Right ventricle myocardium superior (tissue), 1 donor: Measurements from ENCODE around the gene CMTR1. TPM values are rescaled to one million over a fixed set of nuclear protein-coding genes. Genes with fewer than 3 reads are reported as not detected.
"Not testable (repeated sequence)": the region's sequence is repeated elsewhere in the genome, so short reads cannot be mapped to it uniquely, and the experiment has no call there.

Experiments used
- ATAC-seq: fragments of 200-7000 bp; cut with Tn5 transposase; one replicate; pipeline ENCODE4 v1.9.1; 2020; ENCODE audit warnings: mild to moderate bottlenecking; ENCODE audit not compliant: poor library complexity
- DNase-seq: peaks from one replicate; pipeline ENCODE4 v3.0.0-alpha.2; 2020
- intact Hi-C: fragments of 100-400 bp; cut with DNase I; formaldehyde crosslinking; loops from one replicate; pipeline ENCODE4 v1.11.2; 2022
- long read RNA-seq: library from polyadenylated mRNA; unstranded; transcript quantifications from one replicate; pipeline ENCODE4 v2.0.0, GENCODE V29; 2021
- total RNA-seq: library from RNA; stranded (reverse); fragmentation: NEBNext Ultra II Directional; extraction: Animal tissue kit (Norgen Biotek cat#: 25700); gene quantifications from one replicate; pipeline ENCODE4 v1.2.1, GENCODE V29; 2021
- donor health status: DM: no; HTN: yes; CAD: no; lungs with severe emphysema.

The CMTR1 gene, protein sequence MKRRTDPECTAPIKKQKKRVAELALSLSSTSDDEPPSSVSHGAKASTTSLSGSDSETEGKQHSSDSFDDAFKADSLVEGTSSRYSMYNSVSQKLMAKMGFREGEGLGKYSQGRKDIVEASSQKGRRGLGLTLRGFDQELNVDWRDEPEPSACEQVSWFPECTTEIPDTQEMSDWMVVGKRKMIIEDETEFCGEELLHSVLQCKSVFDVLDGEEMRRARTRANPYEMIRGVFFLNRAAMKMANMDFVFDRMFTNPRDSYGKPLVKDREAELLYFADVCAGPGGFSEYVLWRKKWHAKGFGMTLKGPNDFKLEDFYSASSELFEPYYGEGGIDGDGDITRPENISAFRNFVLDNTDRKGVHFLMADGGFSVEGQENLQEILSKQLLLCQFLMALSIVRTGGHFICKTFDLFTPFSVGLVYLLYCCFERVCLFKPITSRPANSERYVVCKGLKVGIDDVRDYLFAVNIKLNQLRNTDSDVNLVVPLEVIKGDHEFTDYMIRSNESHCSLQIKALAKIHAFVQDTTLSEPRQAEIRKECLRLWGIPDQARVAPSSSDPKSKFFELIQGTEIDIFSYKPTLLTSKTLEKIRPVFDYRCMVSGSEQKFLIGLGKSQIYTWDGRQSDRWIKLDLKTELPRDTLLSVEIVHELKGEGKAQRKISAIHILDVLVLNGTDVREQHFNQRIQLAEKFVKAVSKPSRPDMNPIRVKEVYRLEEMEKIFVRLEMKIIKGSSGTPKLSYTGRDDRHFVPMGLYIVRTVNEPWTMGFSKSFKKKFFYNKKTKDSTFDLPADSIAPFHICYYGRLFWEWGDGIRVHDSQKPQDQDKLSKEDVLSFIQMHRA
- total RNA-seq: 29.0 TPM
- long read RNA-seq, full-length matches to known transcripts: 27 of 56 reads
- long read RNA-seq, partial matches to known transcripts: 18 of 56 reads
- long read RNA-seq, other reads (novel, unspliced or antisense): 11 of 56 reads

DNA sequence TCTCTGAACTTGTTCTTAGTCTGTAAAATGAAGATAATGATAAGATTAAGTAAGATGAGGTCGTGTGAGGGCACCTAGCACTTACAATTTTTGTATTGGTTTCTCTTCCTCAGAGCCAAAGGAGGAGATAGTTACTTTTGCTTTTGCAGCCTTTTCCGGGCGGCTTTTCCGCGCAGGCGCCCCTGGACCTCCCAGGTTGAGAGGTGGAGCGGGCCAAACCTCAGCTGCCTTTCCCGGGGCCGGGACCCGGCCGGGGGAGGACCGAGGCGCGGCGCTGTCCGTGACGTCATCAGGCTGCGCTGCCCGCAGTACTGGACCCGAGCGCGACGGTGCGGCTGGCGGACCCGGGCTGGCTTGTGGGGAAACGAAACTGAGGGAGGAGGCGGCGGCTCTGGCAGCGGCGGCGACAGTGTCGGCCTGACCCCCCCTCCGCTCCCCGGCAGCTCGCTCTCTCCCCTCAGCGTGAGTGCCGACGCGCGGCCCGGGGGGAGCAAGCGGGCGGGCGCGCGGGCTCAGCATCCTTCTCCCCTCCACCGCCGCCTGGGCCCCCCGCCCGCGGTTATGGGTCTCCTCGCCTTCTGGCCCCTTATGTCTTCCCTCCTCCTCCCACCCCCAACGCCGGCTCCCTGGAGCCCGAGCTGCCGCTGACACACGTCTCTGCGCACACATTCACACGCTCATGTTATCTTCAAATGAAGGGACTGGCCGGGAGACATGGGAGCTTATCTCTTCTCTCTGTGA lies at the start of gene CMTR1:
Gene CMTR1, plus strand, starts transcription at position 306 of the 741 bp plus-strand sequence. CDS start 2,409 bp downstream, outside the sequence.
- peak; percentile 97 for DNase-seq
- ATAC-seq: peak; percentile 100
- intact Hi-C loops: no loop called here

DNA sequence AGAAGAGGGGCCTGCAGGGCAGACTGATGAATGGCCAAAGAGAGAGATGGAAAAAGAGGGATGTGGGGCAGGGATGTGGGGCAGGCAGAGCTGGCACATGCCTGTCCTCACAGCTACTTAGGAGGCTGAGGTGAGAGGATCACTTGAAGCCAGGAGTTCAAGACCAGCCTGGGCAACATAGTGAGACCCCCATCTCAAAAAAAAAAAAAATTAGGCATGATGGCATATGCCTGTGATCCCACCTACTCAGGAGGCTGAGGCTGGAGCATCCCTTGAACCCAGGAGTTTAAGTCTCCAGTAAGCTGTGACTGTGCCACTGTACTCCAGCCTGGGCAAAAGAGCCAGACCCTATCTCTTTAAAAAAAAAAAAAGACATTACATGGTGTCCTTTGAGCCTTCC lies 44.4 kb upstream of the CMTR1 start:
- intact Hi-C loops: loop anchor here (10.0 kb wide), 1 partner anchor 306 kb away; the partner anchor contains the start of gene MDGA1
- ATAC-seq (no peak), DNase-seq (no peak)

DNA sequence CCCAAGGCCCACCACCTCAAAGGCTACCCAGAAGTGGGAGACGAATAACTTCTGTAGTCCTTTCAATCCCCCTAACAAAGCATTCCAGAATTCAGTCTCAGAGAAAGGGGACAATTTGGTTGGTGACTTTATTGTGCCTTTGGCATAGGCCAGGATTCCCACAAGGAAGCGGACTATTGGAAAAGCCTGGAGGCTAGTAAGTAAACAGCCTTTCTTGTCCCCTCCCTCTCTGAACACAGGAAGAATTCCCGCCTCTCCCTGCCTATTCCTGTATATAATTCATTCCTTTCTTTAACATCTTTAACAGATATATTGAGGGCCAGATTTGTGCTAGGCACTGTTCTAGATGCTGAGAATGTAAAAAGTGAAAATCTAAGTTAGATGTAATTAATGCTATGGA lies 43.2 kb upstream of the CMTR1 start:
- ATAC-seq (no peak), DNase-seq (no peak)
- intact Hi-C loops: loop anchor here (10.0 kb wide), 1 partner anchor 305 kb away; the partner anchor contains the start of gene MDGA1

DNA sequence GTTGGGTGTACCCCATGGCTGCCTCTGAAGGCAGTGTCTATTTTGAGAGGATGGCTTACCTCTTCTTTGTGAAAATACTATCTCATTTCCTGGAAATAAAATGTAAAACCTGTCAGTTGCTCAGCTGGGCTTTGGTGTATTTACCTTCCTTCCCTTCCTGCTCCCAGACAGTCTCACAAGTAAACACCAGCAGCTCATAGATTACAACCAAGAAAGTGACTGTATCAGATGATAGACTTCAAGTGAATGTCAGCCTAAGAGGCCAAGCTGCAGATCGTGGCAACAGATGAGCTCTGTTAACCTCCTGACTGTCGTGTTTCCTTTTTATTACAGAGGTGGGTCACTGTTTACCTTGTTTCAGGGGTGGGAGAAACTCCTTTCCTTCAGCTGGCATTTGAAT lies 41.9 kb upstream of the CMTR1 start:
- no peak for DNase-seq
- ATAC-seq: no peak
- intact Hi-C loops: no loop called here

DNA sequence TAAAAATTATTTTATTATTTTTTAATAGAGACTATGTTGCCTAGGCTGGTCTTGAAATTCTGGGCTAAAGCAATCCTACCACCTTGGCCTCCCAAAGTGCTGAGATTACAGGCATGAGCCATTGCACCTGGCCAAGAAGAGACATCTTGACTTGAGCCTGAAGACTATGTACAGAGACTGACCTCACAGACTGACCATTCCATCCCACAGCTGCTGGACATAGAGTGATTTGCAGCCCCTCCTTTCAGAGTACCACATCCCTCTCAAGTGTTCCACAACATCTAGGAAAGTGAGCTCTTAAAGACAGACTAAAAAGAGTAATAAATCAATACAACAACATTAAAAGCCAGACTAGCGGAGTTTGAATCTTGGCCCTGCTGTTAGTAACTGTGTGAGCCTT lies 40.2 kb upstream of the CMTR1 start:
- no peak for DNase-seq
- intact Hi-C loops: no loop called here
- ATAC-seq: no peak

DNA sequence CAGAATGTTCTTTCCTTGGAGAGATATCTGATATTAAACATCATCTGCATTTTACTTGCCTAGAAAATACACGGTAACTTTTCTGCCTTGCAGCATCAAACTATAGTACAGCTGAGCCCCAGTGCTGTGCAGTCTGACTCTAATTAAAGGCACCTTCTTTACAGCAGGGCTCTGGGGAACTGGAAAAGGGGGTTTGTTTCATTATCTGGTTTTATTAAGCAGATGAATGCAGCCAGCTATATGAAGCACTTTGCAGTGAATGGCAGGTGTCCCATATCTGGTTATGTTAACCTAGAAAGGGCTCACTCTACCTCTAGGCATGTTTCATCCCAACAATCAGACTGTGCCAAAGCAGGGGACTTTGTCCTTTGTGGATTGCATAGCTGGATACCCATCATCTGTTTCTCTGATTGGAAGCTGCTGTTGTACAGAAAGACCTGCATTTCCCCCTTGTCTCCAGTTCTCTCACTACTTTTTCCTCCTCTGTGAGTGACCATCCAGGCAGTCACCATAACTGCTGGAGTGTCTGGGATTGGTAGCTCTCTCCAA lies 39.6 kb upstream of the CMTR1 start:
- DNase-seq (no peak), ATAC-seq (no peak)
- intact Hi-C loops: no loop called here

DNA sequence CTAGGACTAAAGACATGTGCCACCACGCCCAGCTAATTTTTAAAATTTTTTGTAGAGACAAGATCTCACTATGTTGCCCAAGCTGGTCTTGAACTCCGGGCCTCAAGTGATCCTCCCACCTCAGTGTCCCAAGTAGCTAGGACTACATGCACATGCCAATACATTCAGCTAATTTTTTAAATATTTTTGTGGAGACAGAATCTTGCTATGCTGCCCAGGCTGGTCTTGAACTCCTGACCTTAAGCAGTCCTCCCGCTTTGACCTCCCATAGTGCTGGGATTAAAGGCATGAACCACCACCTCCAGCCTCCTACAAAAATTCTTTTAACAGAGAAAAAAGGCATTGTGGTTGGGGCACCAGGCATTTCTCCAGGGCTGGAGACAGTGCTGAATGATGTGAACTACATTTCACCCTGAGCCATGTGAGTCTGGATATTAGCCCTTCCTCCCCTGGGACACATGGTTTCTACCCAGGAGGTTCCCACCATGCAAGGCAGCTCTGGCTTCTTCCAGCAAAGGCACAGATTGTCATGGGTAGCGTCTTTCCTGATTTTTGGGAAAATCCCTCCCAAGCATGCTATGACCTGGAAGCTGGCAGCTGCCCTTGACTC lies 36.3 kb upstream of the CMTR1 start:
- intact Hi-C loops: no loop called here
- DNase-seq (no peak), ATAC-seq (no peak)

DNA sequence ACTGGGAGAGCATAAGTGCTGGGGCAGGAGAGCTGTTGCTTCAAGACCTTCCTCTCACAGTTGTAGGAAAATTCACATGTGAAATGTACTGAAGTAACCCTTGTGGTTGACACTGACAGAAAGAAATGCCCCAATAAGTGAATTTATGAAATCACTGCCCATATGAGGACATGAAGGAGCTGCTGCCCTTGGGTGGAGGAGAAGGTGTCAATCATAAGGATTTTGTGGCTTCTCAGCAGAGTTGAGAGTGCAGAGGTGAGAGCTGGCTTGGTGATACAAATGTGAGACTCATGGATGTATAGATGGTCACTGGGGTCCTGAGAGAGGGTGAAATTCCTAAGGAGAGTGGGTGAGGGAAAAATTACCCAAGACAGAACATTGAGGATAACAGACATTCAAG lies 33.9 kb upstream of the CMTR1 start:
- no peak for ATAC-seq
- intact Hi-C loops: no loop called here
- DNase-seq: no peak

DNA sequence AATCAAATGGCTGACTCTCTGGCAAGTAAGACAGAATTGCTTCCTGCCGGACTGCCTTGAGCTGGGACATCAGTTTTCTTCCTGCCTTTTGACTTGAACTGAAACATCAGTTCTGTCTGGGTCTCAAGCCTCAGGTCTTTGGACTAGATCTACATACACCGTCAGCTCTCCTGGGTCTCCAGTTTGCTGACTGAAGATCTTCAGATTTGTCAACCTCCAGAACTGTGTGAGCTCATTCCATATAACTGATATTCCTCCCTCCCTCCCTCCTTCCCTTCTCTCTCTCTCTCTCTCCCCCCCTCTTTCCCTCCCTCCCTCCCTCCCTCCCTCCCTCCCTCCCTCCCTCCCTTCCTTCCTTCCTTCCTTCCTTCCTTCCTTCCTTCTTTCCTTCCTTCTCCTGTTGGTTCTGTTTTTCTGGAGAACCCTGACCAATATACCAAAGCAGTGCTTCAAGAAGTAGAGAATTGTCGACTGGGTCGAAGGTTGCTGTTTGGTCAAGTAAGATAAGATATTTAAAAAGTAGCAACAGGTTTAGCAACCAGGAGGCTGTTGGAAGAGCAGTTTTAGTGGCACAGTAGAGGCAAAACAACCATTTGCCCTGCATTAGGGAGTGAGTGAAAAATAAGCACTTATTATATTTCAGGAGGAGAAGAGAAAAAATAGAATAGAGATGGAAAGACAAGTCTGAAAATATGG lies 33.1 kb upstream of the CMTR1 start:
- DNase-seq (no peak), ATAC-seq (no peak)
- intact Hi-C loops: no loop called here

DNA sequence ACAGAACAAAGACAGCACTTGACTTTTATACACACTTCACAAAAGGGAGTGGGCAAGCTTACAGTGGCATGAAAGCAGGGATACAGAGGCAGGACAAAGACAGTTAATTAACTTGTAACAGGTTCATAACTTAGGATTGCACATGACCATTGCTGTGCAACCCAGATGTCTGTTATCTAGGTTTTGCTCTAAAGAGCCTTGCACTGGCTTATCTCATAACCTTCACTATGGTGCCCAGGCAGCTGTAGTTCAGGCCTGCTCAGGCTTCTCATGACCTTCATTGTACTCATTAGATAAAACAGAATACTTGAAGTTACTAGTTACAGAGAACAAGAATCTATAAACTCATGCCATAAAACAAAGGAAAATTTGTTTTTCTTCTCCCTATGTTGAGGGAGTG lies 31.4 kb upstream of the CMTR1 start:
- intact Hi-C loops, DNase-seq, ATAC-seq: not testable (repeated sequence)

DNA sequence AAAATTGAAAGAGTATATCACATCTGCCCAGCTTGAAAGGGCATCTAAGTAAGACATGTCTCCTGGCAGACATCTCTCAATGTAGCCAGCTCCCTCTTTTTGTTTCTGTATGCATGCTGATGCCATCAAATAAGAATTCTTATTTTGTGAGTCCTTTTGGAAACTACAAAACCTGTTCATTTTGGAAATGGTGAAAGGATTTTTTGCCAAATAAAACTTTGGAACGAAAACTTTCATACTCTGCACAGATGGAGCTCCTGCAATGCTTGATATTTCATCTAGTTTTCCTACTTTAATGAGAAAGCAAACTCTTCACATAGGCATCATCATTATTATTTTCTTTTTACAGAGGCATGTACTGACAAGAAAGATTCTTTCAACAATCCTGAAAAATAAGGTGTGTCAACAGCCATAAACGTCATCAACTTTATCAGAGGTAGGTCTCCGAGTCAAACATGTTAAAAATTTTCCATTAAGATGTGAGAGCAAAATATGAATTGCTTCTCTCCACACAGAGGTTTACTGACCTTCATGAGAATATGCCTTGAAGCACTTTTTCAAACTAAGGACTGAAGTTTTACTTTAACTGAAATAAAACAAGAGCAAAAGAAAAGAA lies 26.2 kb upstream of the CMTR1 start:
- no peak for DNase-seq
- no peak for ATAC-seq
- intact Hi-C loops: no loop called here

DNA sequence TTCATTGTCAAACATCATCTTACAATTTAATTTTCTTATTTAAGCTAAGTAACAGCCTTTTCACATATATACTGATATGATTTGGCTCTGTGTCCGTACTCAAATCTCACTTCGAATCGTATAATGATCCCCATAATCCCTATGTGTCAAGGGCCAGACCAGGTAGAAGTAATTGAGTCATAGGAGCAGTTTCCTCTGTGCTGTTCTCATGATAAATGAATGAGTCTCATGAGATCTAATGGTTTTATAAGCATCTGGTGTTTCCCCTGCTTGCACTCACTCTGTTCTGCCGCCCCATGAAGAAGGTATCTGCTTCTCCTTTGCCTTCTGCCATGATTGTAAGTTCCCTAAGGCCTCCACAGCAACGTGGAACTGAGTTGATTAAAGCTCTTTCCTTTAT lies 25.1 kb upstream of the CMTR1 start:
- no peak for DNase-seq
- intact Hi-C loops: no loop called here
- no peak for ATAC-seq

DNA sequence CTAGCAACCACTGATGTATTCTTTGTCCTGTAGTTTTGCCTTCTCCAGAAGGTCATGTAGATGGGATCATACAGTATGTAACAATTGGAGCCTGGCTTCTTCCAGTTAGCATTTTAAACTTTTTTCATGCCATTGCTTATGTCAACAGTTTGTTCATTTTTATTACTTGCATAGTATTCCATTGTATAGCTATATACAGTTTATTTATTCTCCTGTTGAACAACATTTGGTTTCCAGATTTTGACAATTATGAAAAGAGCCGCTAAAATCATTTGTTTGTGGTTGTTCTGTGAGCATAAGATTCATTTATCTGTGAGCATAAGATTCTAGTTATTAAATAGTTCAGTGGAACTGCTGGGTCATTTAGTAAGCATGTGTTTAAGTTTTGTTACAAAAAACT lies 23.5 kb upstream of the CMTR1 start:
- intact Hi-C loops: no loop called here

DNA sequence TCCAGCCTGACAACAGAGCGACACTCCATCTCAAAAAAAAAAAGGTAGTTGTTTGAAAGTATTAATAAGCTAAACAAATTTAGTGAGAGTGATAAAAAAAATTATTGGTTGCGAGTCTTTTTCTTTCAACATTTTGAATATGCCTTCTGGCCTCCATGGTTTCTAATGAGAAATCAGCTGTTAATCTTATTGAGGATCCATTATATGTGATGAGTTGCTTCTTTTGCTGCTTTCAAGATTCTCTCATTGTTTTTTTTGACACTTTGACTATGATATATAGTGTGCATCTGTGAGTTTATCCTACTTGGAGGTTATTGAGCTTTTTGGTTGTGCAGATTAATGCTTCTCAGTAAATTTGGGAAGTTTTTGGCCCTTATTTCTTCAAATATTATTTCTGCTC lies 15.6 kb upstream of the CMTR1 start:
- ATAC-seq (no peak), DNase-seq (no peak)
- intact Hi-C loops: no loop called here

More for the DNA sequence above, 23.5 kb upstream of the CMTR1 start:
- no peak for ATAC-seq
- DNase-seq: no peak

DNA sequence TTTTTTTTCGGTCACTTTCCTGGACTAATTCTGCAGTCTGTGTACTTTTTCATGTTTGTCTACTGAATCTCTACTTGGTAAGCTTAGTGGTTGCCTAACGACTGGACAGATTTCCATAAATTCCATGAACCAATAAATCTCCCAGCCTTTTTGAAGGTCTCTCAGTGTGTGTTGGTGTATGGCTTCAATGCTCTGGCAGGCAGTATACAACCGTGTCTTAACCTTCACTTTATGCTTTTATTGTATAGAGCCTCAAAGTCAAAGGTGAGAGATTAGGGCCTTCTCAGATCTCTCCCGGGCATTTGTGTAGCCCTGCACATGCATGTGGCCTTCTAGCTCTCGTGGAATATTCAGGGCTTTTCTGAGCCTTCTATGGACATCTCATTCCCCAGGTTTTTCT lies 14.3 kb upstream of the CMTR1 start:
- intact Hi-C loops: no loop called here
- DNase-seq (no peak), ATAC-seq (no peak)

DNA sequence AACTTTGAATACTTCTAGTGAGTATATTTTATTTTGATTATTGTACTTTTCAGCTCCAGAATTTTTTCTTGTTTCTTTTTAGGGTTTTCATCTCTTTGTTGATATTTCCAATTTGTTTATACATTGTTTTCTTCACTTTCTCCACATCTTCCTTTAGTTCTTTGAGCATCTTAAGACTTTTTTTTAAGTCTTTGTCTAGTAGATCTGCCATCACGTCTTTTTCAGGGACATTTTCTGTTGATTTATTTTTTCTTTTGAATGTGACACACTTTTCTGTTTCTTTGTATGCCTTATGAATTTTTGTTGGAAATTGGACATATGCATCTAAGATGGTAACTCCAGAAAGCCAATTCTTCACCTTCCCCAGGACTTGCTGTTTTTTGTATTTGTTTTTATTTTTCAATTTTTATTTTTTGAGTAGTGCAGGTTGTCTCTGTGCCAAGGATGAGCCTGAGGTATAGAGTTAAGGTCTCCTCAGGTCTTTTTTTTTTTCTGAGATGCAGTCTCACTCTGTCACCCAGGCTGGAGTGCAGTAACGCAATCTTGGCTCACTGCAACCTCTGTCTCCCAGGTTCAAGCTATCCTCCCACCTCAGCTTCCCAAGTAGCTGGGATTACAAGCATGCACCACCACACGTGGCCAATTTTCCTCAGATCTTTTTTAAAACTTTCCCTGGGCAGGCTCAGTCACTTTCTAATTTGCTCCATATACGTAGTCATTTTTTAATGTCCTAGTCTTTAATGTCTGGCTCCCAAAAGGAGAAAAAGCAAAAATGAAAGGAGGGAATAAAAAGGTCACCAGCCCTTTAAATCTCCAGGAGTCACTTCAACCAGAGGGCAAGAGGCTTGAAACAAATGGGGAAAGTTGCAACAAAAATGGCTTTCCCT lies 6.7 kb upstream of the CMTR1 start:
- intact Hi-C loops: no loop called here
- DNase-seq: no peak
- ATAC-seq: no peak
